GM21528 (cell line): ENCODE measurements around the gene KAZN.

Source experiments
- ATAC-seq: cut with Tn5 transposase; IDR thresholded peaks from one replicate; pipeline ENCODE4 v1.9.1; 2021; ENCODE audit warnings: mild to moderate bottlenecking, moderate library complexity; ENCODE audit not compliant: unreplicated experiment, low FRiP score

The KAZN gene

GRCh38 chr1:14667651-14667984 lies 69.1 kb downstream of the KAZN start:
- no peak for ATAC-seq

- ATAC-seq, result no peak
Observed at GRCh38 chr1:14668538-14668937, 70.1 kb downstream of the KAZN start.

GRCh38 chr1:14672005-14672404 lies 73.5 kb downstream of the KAZN start:
- no peak for ATAC-seq

- no peak for ATAC-seq
Observed at GRCh38 chr1:14674030-14674429, 75.5 kb downstream of the KAZN start.

- no peak for ATAC-seq
Observed at GRCh38 chr1:14676400-14676799, 77.9 kb downstream of the KAZN start.

GRCh38 chr1:14677292-14677971 lies 78.9 kb downstream of the KAZN start:
- ATAC-seq, result no peak

- no peak for ATAC-seq
Observed at GRCh38 chr1:14678011-14678638, 79.6 kb downstream of the KAZN start.

- no peak for ATAC-seq
Observed at GRCh38 chr1:14679027-14679688, 80.7 kb downstream of the KAZN start.

GRCh38 chr1:14681182-14681581 lies 82.7 kb downstream of the KAZN start:
- no peak for ATAC-seq

GRCh38 chr1:14682941-14683621 lies 84.6 kb downstream of the KAZN start:
- no peak for ATAC-seq

GRCh38 chr1:14685078-14685477 lies 86.6 kb downstream of the KAZN start:
- ATAC-seq, result no peak

GRCh38 chr1:14686701-14687100 lies 88.2 kb downstream of the KAZN start:
- ATAC-seq, result no peak

GRCh38 chr1:14687147-14687546 lies 88.7 kb downstream of the KAZN start:
- no peak for ATAC-seq

- ATAC-seq, result no peak
Observed at GRCh38 chr1:14689996-14690615, 91.6 kb downstream of the KAZN start.

- ATAC-seq, result no peak
Observed at GRCh38 chr1:14693949-14694348, 95.5 kb downstream of the KAZN start.

GRCh38 chr1:14694589-14694988 lies 96.1 kb downstream of the KAZN start:
- ATAC-seq, result no peak

- no peak for ATAC-seq
Observed at GRCh38 chr1:14696761-14697160, 98.3 kb downstream of the KAZN start.

GRCh38 chr1:14697353-14697752 lies 98.9 kb downstream of the KAZN start:
- ATAC-seq, result no peak

- no peak for ATAC-seq
Observed at GRCh38 chr1:14698314-14698713, 99.8 kb downstream of the KAZN start.

- ATAC-seq, result no peak
Observed at GRCh38 chr1:14699620-14700019, 101.1 kb downstream of the KAZN start.

- no peak for ATAC-seq
Observed at GRCh38 chr1:14704846-14705245, 106.4 kb downstream of the KAZN start.
